T-helper 2 cell treated with Interferon-gamma antibody and Interleukin-4, amounts not matched to agents 100 ng/mL and 5 ng/mL, for 36 hours (primary cell): ENCODE data around the gene LRBA. TPM values are rescaled to one million over a fixed set of nuclear protein-coding genes. Genes with fewer than 3 reads are reported as not detected.

ENCODE experiments used
- intact Hi-C: fragments of 100-400 bp; cut with micrococcal nuclease; formaldehyde crosslinking; loops from one replicate; pipeline ENCODE4 v1.15.1; 2023
- total RNA-seq: library from RNA; stranded (reverse); gene quantifications from 2 replicates; pipeline ENCODE4 v1.2.3, GENCODE V29; 2022

LRBA gene
- total RNA-seq, 1 donor from 2014 or later = 42.4 TPM

- intact Hi-C loops = no loop called here
Observed at GRCh38 chr4:150593996-150594395, 421.1 kb downstream of the LRBA start.

- intact Hi-C loops = no loop called here
Observed at GRCh38 chr4:150591904-150592303, 423.2 kb downstream of the LRBA start.

GRCh38 chr4:150591406-150591805, 423.7 kb downstream of the LRBA start:
- intact Hi-C loops = no loop called here

GRCh38 chr4:150590631-150591030, 424.5 kb downstream of the LRBA start:
- intact Hi-C loops = no loop called here

- intact Hi-C loops = no loop called here
Observed at GRCh38 chr4:150589157-150589556, 425.9 kb downstream of the LRBA start.

- intact Hi-C loops = no loop called here
Observed at GRCh38 chr4:150588316-150588715, 426.8 kb downstream of the LRBA start.

GRCh38 chr4:150586162-150586810, 428.8 kb downstream of the LRBA start:
- intact Hi-C loops = no loop called here

GRCh38 chr4:150585611-150586010, 429.5 kb downstream of the LRBA start:
- intact Hi-C loops = no loop called here

- intact Hi-C loops = no loop called here
Observed at GRCh38 chr4:150584111-150584915, 430.8 kb downstream of the LRBA start.

GRCh38 chr4:150583287-150584110, 431.6 kb downstream of the LRBA start:
- intact Hi-C loops = no loop called here

GRCh38 chr4:150582873-150583286, 432.2 kb downstream of the LRBA start:
- intact Hi-C loops = no loop called here

- intact Hi-C loops = no loop called here
Observed at GRCh38 chr4:150582146-150582872, 432.8 kb downstream of the LRBA start, which contains the start of gene MAB21L2. TSS of gene MAB21L2 (plus strand) at chr4:150582151. CDS start at chr4:150583030, 879 bp downstream.

- intact Hi-C loops = no loop called here
Observed at GRCh38 chr4:150581641-150582051, 433.4 kb downstream of the LRBA start.

- intact Hi-C loops = no loop called here
Observed at GRCh38 chr4:150581056-150581605, 434.0 kb downstream of the LRBA start.

GRCh38 chr4:150580306-150580705, 434.8 kb downstream of the LRBA start:
- intact Hi-C loops = no loop called here

- intact Hi-C loops = no loop called here
Observed at GRCh38 chr4:150579551-150580234, 435.4 kb downstream of the LRBA start.

- intact Hi-C loops = no loop called here
Observed at GRCh38 chr4:150578745-150579501, 436.2 kb downstream of the LRBA start.

GRCh38 chr4:150577796-150578195, 437.3 kb downstream of the LRBA start:
- intact Hi-C loops = no loop called here

- intact Hi-C loops = no loop called here
Observed at GRCh38 chr4:150574678-150575077, 440.4 kb downstream of the LRBA start.
